ENCODE measurements around the gene TLK2.

TLK2 gene

GRCh38 chr17:62656446-62656845 lies 177.8 kb downstream of the TLK2 start:
- DNase-seq (ENCODE audit: low spot score) = no peak

GRCh38 chr17:62657145-62657665 lies 178.6 kb downstream of the TLK2 start:
- no peak for DNase-seq (ENCODE audit: low spot score)

- no peak for DNase-seq (ENCODE audit: low spot score)
Measured at GRCh38 chr17:62657690-62658089, 179.1 kb downstream of the TLK2 start.

- no peak for DNase-seq (ENCODE audit: low spot score)
Measured at GRCh38 chr17:62658136-62658920, 179.7 kb downstream of the TLK2 start.

- DNase-seq (ENCODE audit: low spot score) = no peak
Measured at GRCh38 chr17:62660629-62661118, 182.0 kb downstream of the TLK2 start.

GRCh38 chr17:62661337-62661736 lies 182.7 kb downstream of the TLK2 start:
- no peak for DNase-seq (ENCODE audit: low spot score)

- no peak for DNase-seq (ENCODE audit: low spot score)
Measured at GRCh38 chr17:62662855-62663254, 184.2 kb downstream of the TLK2 start.

All from activated CD4-positive, alpha-beta T cell treated with anti-CD3 and anti-CD28 coated beads, Interleukin-2, Interleukin-4, amounts not matched to agents 100 ng/mL and 50 ng/mL, durations not matched to agents 16 hours and 8 hours (primary cell).